ENCODE data around the gene TNRC18. TPM values are rescaled to one million over a fixed set of nuclear protein-coding genes. Genes with fewer than 3 reads are reported as not detected.

TNRC18 gene
- polyA plus RNA-seq, 3 donors = 0.64 to 49.9 (median 0.70) TPM

DNA sequence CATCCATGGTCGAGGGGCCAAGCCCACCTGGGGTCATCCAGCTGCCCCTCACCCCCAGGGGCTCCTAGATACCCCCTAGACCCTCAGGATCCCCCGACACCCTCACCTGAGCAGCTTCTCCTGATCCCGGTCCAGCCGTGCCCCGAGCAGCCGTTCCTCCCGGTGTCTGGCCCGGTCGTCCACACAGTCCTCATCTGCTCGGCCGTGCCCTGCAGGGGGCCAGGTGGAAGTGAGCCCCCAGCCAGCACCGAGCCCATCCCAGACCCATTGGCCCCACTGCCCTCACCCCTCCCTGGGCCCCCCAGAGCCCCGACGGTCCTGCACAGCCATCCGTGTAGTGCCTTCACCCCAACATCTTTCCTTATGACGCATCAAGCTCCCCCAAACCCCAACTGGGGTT is 45.8 kb downstream of the TNRC18 start:
- H3K36me3 Mint-ChIP-seq = peaks cover 31 to 80% of the 10 kb centered on the region in 2 donors
- peaks cover 5% of the 10 kb centered on the region for H3K4me1 Mint-ChIP-seq
- H3K9ac ChIP-seq (ENCODE audit: insufficient read depth, low read length, poor library complexity, severe bottlenecking) = no peak overlapping the region
- no peaks in the 10 kb centered on the region for H3K27me3 ChIP-seq (ENCODE audit: control insufficient read depth in 2 of 2, insufficient read depth in 2 of 2, low read length in 2 of 2)
- H3K4me2 ChIP-seq (replicated peaks; ENCODE audit: extremely low read depth, low read length, poor library complexity, severe bottlenecking) = no peak overlapping the region
- peak overlapping the region in 2 of 7 donors; percentile 17 to 28 for H3K27ac Mint-ChIP-seq
- no peaks in the 10 kb centered on the region for H3K9me3 ChIP-seq (replicated peaks in 1 of 2; ENCODE audit: control insufficient read depth in 1 of 2, insufficient read depth in 1 of 2, low read length in 2 of 2)
- H3K79me2 ChIP-seq (ENCODE audit: insufficient read depth, low read length) = peaks cover 97% of the 10 kb centered on the region
- no peaks in the 10 kb centered on the region for H3K9me3 Mint-ChIP-seq
- peaks cover 98% of the 10 kb centered on the region for H4K20me1 ChIP-seq (ENCODE audit: insufficient read depth, low read length)
- H3K4me3 ChIP-seq (replicated peaks in 1 of 3; ENCODE audit: low read depth in 2 of 3, low read length in 3 of 3) = no peak overlapping the region
- TF ChIP-seq CTCF (IDR thresholded peaks at IDR 0.05) = no peak
- DNase-seq = no peak
- H3K27me3 Mint-ChIP-seq (ENCODE audit: low read depth in 3 of 3) = peaks cover 0 to 2% (median 0%) of the 10 kb centered on the region in 3 donors
- peaks cover 61 to 87% of the 10 kb centered on the region in 2 donors for H3K36me3 ChIP-seq (replicated peaks in 1 of 2; ENCODE audit: control insufficient read depth in 1 of 2, insufficient read depth in 2 of 2, low read length in 2 of 2)
- no peaks in the 10 kb centered on the region for H3K4me1 ChIP-seq (ENCODE audit: control insufficient read depth in 1 of 2, insufficient read depth in 2 of 2, low read length in 2 of 2)
- intact Hi-C loops (cut with micrococcal nuclease) = no loop called here
- H3K27ac ChIP-seq (ENCODE audit: low read depth in 1 of 2, low read length in 2 of 2) = no peak overlapping the region
- WGBS (ENCODE audit: insufficient coverage) = 92% methylated on average over 15 of the region's 16 CpGs
- no peak overlapping the region for H2AFZ ChIP-seq (ENCODE audit: insufficient read depth, low read depth, low read length, poor library complexity, severe bottlenecking)
- no peak overlapping the region for H3K4me3 Mint-ChIP-seq

DNA sequence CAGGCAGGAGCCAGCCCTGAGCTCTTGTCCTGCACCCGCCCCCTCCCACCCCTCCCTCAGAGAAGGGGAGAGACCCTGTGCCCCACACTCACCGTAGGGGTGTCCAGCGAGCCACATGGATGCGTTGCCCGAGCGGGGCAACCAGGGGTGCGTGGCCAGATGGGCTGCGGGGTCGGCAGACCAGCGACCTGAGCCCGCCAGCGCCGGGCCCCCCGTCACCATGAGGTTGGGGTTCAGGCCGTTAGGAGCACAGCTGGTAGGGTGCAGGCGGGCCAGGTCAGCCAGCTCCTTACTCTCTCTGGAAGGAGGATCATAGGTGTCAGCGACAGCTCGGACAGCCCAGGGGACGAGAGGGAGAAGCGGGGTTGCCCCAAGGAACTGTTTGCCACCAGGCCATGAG is 46.4 kb downstream of the TNRC18 start:
- Mint-ChIP-seq H3K27ac (no peak overlapping the region), H3K4me3 (no peak overlapping the region), H3K4me1 (peaks cover 3% of the 10 kb centered on the region), H3K9me3 (no peaks in the 10 kb centered on the region), H3K27me3 (ENCODE audit: low read depth in 3 of 3) (peaks cover 0 to 2% (median 0%) of the 10 kb centered on the region in 3 donors), H3K36me3 (peaks cover 35 to 85% of the 10 kb centered on the region in 2 donors)
- no peak overlapping the region for H3K4me3 ChIP-seq (replicated peaks in 1 of 3; ENCODE audit: low read depth in 2 of 3, low read length in 3 of 3)
- H3K9ac ChIP-seq (ENCODE audit: insufficient read depth, low read length, poor library complexity, severe bottlenecking) = no peak overlapping the region
- TF ChIP-seq CTCF (IDR thresholded peaks at IDR 0.05) = no peak
- H3K4me1 ChIP-seq (ENCODE audit: control insufficient read depth in 1 of 2, insufficient read depth in 2 of 2, low read length in 2 of 2) = no peaks in the 10 kb centered on the region
- intact Hi-C loops (cut with micrococcal nuclease) = no loop called here
- no peak overlapping the region for H2AFZ ChIP-seq (ENCODE audit: insufficient read depth, low read depth, low read length, poor library complexity, severe bottlenecking)
- peaks cover 67 to 87% of the 10 kb centered on the region in 2 donors for H3K36me3 ChIP-seq (replicated peaks in 1 of 2; ENCODE audit: control insufficient read depth in 1 of 2, insufficient read depth in 2 of 2, low read length in 2 of 2)
- DNase-seq = no peak
- peaks cover 98% of the 10 kb centered on the region for H4K20me1 ChIP-seq (ENCODE audit: insufficient read depth, low read length)
- no peaks in the 10 kb centered on the region for H3K9me3 ChIP-seq (replicated peaks in 1 of 2; ENCODE audit: control insufficient read depth in 1 of 2, insufficient read depth in 1 of 2, low read length in 2 of 2)
- no peaks in the 10 kb centered on the region for H3K27me3 ChIP-seq (ENCODE audit: control insufficient read depth in 2 of 2, insufficient read depth in 2 of 2, low read length in 2 of 2)
- no peak overlapping the region for H3K4me2 ChIP-seq (replicated peaks; ENCODE audit: extremely low read depth, low read length, poor library complexity, severe bottlenecking)
- 97% methylated on average over 15 of the region's 20 CpGs for WGBS (ENCODE audit: insufficient coverage)
- H3K79me2 ChIP-seq (ENCODE audit: insufficient read depth, low read length) = peaks cover 97% of the 10 kb centered on the region
- H3K27ac ChIP-seq (ENCODE audit: low read depth in 1 of 2, low read length in 2 of 2) = no peak overlapping the region

Data from CD14-positive monocyte (primary cell).